ENCODE measurements around the gene CKAP2L. TPM values are rescaled to one million over a fixed set of nuclear protein-coding genes. Genes with fewer than 3 reads are reported as not detected.

CKAP2L gene
- total and polyA plus RNA-seq, 9 of the 15 experiments (the other 6 are each of a cell fraction or from before 2014, with no cell fraction given), result 10.4 to 21.9 (median 14.2) TPM

DNA sequence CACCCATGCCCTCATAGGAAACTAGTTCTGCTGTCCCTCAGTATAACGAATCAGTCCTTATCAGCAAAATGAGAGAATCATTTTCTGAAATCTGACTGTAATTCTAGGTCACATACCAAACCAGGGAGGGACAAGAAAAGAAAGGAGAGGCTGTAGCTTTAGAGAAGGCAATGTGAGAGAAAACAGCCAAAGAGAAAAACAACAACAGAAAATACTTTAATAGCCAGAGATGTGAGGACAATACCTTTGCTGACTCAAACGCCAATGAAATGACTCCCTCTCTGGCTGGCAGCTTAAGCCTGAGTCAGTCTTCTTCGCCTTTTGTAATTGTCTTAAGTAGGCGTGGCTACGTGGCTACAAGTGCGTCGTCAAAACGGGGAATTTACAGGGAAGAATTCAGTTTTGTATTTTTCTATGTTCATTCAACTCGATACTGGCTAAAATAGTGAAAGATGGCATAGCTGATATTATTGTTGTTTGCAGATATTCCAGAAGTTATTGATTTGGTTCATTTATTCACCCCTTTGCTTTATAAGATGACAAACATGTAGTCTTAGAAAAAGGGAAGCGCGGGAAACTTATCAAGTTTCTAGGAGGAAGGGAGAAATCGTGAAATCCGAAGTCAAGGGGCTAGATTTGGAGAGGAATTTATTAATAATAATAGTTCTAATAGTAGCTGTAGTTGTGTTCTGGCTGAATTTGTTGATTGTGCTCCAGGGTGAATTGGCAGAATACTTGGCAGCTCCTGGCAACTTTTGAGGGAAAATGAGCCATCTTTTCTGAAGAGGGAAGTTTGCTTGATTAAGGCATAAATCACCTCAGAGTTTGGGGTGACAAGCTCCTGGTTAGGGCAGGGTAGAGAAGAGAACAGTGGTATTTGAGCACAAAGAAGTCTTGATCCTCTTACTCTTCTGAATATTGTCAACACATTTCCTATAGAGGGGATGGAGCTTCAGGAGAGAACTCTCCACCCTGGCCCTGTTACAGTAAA is 20.1 kb upstream of the CKAP2L start, which contains the start of gene IL1A (continued):
- no peak for TF ChIP-seq NKRF (IDR thresholded peaks at IDR 0.05; ENCODE audit: borderline replicate concordance)
- TF ChIP-seq CAMTA2 (CRISPR knock-in tag; conservative IDR thresholded peaks at IDR 0.05), result no peak
- TF ChIP-seq MCM2 (IDR thresholded peaks at IDR 0.05; ENCODE audit: low read depth), result no peak
- TF ChIP-seq DPF2 (IDR thresholded peaks at IDR 0.05), result peak; percentile 71
- no peak for TF ChIP-seq NUFIP1 (IDR thresholded peaks at IDR 0.05; ENCODE audit: partially characterized antibody)
- TF ChIP-seq, protein P1, sequence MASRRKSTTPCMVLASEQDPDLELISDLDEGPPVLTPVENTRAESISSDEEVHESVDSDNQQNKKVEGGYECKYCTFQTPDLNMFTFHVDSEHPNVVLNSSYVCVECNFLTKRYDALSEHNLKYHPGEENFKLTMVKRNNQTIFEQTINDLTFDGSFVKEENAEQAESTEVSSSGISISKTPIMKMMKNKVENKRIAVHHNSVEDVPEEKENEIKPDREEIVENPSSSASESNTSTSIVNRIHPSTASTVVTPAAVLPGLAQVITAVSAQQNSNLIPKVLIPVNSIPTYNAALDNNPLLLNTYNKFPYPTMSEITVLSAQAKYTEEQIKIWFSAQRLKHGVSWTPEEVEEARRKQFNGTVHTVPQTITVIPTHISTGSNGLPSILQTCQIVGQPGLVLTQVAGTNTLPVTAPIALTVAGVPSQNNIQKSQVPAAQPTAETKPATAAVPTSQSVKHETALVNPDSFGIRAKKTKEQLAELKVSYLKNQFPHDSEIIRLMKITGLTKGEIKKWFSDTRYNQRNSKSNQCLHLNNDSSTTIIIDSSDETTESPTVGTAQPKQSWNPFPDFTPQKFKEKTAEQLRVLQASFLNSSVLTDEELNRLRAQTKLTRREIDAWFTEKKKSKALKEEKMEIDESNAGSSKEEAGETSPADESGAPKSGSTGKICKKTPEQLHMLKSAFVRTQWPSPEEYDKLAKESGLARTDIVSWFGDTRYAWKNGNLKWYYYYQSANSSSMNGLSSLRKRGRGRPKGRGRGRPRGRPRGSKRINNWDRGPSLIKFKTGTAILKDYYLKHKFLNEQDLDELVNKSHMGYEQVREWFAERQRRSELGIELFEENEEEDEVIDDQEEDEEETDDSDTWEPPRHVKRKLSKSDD (conservative IDR thresholded peaks at IDR 0.05; ENCODE audit: low read length), result no peak
- TF ChIP-seq ZNF217 (CRISPR knock-in tag; IDR thresholded peaks at IDR 0.05), result no peak
- no peak for TF ChIP-seq ZNF239 (CRISPR knock-in tag; IDR thresholded peaks at IDR 0.05)
- TF ChIP-seq TEAD4 (IDR thresholded peaks at IDR 0.05; ENCODE audit: low read length), result no peak
- no peak for TF ChIP-seq TEAD4 (CRISPR knock-in tag; IDR thresholded peaks at IDR 0.05; ENCODE audit: borderline replicate concordance)
- TF ChIP-seq ZNF354B (CRISPR knock-in tag; IDR thresholded peaks at IDR 0.05), result no peak
- peak; percentile 84 for TF ChIP-seq MEIS2 (IDR thresholded peaks at IDR 0.05; ENCODE audit: partially characterized antibody)
- no peak for TF ChIP-seq MXD1 (CRISPR knock-in tag; IDR thresholded peaks at IDR 0.05; ENCODE audit: borderline replicate concordance, poor library complexity, severe bottlenecking)
- TF ChIP-seq MECOM (CRISPR knock-in tag; IDR thresholded peaks at IDR 0.05), result no peak
- no peak for TF ChIP-seq NCOR1 (IDR thresholded peaks at IDR 0.05)
- TF ChIP-seq GABPB1 (CRISPR knock-in tag; IDR thresholded peaks at IDR 0.05), result no peak
- TF ChIP-seq CBX8 (IDR thresholded peaks at IDR 0.05; ENCODE audit: borderline replicate concordance, extremely low read depth, low read depth, low read length, poor library complexity, severe bottlenecking), result no peak
- TF ChIP-seq ARID3A (IDR thresholded peaks at IDR 0.05; ENCODE audit: borderline replicate concordance, low read depth, low read length), result 0 out of 2 replicates have a peak, but pooled peaks have one; percentile 15
- TF ChIP-seq EP400 (IDR thresholded peaks at IDR 0.05), result peak; percentile 18; the same call in 1 of the 2 replicates
- TF ChIP-seq NFRKB (IDR thresholded peaks at IDR 0.05; ENCODE audit: low read depth), result no peak
- no peak for TF ChIP-seq ZFP1 (CRISPR knock-in tag; IDR thresholded peaks at IDR 0.05)
